Measurements from ENCODE around the gene CRACR2B.

Gene CRACR2B

DNA sequence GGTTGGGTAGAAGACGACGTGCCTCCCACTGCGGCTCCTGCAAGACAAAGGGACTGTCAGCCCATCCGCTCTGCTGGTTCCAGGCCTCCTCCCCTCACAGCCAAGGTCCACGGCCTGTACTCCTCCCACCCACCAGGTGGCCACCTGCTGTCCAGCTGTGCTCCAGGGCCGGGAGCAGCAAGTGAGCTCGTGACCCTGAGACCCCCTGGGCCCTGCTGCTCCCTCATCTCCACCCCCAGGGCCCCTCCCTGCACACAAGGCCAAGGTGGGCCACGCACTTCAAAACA lies 42.4 kb downstream of the CRACR2B start:
- TF ChIP-seq, protein P1, sequence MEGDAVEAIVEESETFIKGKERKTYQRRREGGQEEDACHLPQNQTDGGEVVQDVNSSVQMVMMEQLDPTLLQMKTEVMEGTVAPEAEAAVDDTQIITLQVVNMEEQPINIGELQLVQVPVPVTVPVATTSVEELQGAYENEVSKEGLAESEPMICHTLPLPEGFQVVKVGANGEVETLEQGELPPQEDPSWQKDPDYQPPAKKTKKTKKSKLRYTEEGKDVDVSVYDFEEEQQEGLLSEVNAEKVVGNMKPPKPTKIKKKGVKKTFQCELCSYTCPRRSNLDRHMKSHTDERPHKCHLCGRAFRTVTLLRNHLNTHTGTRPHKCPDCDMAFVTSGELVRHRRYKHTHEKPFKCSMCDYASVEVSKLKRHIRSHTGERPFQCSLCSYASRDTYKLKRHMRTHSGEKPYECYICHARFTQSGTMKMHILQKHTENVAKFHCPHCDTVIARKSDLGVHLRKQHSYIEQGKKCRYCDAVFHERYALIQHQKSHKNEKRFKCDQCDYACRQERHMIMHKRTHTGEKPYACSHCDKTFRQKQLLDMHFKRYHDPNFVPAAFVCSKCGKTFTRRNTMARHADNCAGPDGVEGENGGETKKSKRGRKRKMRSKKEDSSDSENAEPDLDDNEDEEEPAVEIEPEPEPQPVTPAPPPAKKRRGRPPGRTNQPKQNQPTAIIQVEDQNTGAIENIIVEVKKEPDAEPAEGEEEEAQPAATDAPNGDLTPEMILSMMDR (IDR thresholded peaks at IDR 0.05): no peak
- Histone ChIP-seq H3K4me3 (ENCODE audit: low read depth in 1 of 2, low read length in 1 of 2) (no peak overlapping the region), H3K36me3 (peaks cover 7% of the 10 kb centered on the region), H3K27me3 (no peaks in the 10 kb centered on the region), H3K9me3 (no peaks in the 10 kb centered on the region), H3K27ac (no peak overlapping the region), H3K4me1 (ENCODE audit: control insufficient read depth in 1 of 2, insufficient read depth in 1 of 2, low read depth in 1 of 2, low read length in 1 of 2) (no peaks in the 10 kb centered on the region)

GRCh38 chr11:870418-870817 lies 42.7 kb downstream of the CRACR2B start:
- Histone ChIP-seq H3K4me3 (ENCODE audit: low read depth in 1 of 2, low read length in 1 of 2) (no peak overlapping the region), H3K27ac (no peak overlapping the region), H3K36me3 (peaks cover 7% of the 10 kb centered on the region), H3K4me1 (ENCODE audit: control insufficient read depth in 1 of 2, insufficient read depth in 1 of 2, low read depth in 1 of 2, low read length in 1 of 2) (no peaks in the 10 kb centered on the region), H3K27me3 (no peaks in the 10 kb centered on the region), H3K9me3 (no peaks in the 10 kb centered on the region)
- TF ChIP-seq, protein P1 (IDR thresholded peaks at IDR 0.05): no peak

DNA sequence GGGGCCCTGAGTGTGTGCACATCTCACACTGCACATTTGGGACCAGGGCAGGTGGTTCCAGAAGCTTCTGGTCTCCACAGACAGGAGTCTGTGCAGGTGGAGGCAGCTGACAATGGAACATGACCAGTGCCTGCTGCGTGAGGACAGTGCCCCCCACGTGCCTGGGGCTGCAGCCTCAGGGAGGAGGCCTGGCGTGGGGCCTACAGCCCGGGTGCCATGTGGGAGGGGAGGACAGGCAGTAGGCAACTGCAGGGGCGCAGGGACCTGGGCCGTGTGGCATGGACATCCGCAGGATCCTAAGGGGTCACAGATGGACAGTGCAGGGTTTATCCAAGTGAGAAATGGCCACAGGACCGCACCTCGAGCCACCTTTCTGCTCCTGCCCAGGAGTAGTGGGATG lies 43.8 kb downstream of the CRACR2B start:
- H3K9me3 ChIP-seq: no peaks in the 10 kb centered on the region
- TF ChIP-seq, protein P1 (IDR thresholded peaks at IDR 0.05): no peak
- no peak overlapping the region for H3K27ac ChIP-seq
- H3K4me1 ChIP-seq (ENCODE audit: control insufficient read depth in 1 of 2, insufficient read depth in 1 of 2, low read depth in 1 of 2, low read length in 1 of 2): no peaks in the 10 kb centered on the region
- no peaks in the 10 kb centered on the region for H3K27me3 ChIP-seq
- peaks cover 7% of the 10 kb centered on the region for H3K36me3 ChIP-seq
- H3K4me3 ChIP-seq (ENCODE audit: low read depth in 1 of 2, low read length in 1 of 2): no peak overlapping the region

GRCh38 chr11:872799-873198 lies 45.1 kb downstream of the CRACR2B start:
- TF ChIP-seq, protein P1 (IDR thresholded peaks at IDR 0.05): no peak
- H3K9me3 ChIP-seq: no peaks in the 10 kb centered on the region
- no peak overlapping the region for H3K4me3 ChIP-seq (ENCODE audit: low read depth in 1 of 2, low read length in 1 of 2)
- peaks cover 7% of the 10 kb centered on the region for H3K36me3 ChIP-seq
- H3K27ac ChIP-seq: no peak overlapping the region
- H3K27me3 ChIP-seq: no peaks in the 10 kb centered on the region
- no peaks in the 10 kb centered on the region for H3K4me1 ChIP-seq (ENCODE audit: control insufficient read depth in 1 of 2, insufficient read depth in 1 of 2, low read depth in 1 of 2, low read length in 1 of 2)

- TF ChIP-seq, protein P1 (IDR thresholded peaks at IDR 0.05): no peak
- Histone ChIP-seq H3K36me3 (peaks cover 5% of the 10 kb centered on the region), H3K9me3 (no peaks in the 10 kb centered on the region), H3K27me3 (no peaks in the 10 kb centered on the region), H3K4me3 (ENCODE audit: low read depth in 1 of 2, low read length in 1 of 2) (no peak overlapping the region), H3K27ac (no peak overlapping the region), H3K4me1 (ENCODE audit: control insufficient read depth in 1 of 2, insufficient read depth in 1 of 2, low read depth in 1 of 2, low read length in 1 of 2) (no peaks in the 10 kb centered on the region)
Observed at GRCh38 chr11:873706-874105, 46.0 kb downstream of the CRACR2B start.

GRCh38 chr11:875203-875602 lies 47.5 kb downstream of the CRACR2B start:
- TF ChIP-seq, protein P1 (IDR thresholded peaks at IDR 0.05): no peak

More at GRCh38 chr11:875203-875602, 47.5 kb downstream of the CRACR2B start:
- Histone ChIP-seq H3K27ac (no peak overlapping the region), H3K27me3 (no peaks in the 10 kb centered on the region), H3K4me3 (ENCODE audit: low read depth in 1 of 2, low read length in 1 of 2) (no peak overlapping the region), H3K36me3 (peaks cover 8% of the 10 kb centered on the region), H3K4me1 (ENCODE audit: control insufficient read depth in 1 of 2, insufficient read depth in 1 of 2, low read depth in 1 of 2, low read length in 1 of 2) (no peaks in the 10 kb centered on the region), H3K9me3 (no peaks in the 10 kb centered on the region)

Measured in neutrophil (primary cell).